ENCODE results near the gene CFAP74. TPM values are rescaled to one million over a fixed set of nuclear protein-coding genes. Genes with fewer than 3 reads are reported as not detected.
"Not testable (repeated sequence)": the region's sequence is repeated elsewhere in the genome, so short reads cannot be mapped to it uniquely, and the experiment has no call there.

Gene CFAP74
- total and polyA plus RNA-seq, 4 donors, result 0.36 TPM; not detected in 3

DNA sequence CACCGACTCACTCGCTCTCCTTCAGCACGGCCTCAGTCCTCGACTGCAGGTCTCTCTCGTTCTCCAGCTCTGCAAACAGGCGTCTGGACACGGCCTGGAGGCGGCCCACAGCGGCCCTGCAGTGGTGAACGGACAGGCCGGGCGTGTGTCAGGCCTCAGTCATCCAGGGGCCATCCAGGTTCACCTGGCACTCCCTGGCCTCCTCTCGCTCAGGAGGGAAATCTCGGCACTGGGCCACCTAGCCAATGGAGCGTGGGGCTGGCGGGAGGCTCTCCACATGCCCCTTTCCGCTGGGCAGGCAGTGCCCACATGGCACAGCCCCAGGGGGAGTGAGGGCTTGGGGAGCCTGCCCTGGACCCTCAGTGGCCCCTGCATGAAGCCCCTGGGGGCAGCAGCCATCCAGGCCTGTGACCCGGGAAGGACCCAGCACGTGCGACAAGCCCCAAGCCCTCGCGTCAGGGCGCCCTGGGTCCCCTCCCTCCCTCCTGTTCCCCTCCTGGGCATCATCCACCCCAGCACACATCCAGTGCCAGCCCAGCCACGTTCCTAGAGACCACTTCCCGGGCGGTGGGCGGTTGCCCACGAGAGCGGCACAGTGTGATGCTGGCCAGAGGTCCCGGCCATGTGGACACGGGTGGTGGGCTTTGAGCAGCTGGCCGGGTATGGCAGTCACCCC lies 18.1 kb downstream of the CFAP74 start:
- H3K4me1 ChIP-seq (ENCODE audit: control insufficient read depth in 1 of 2, insufficient read depth in 2 of 2, low read length in 2 of 2), result no peaks in the 10 kb centered on the region
- 77 to 81% methylated on average over 27 to 32 of the region's 32 CpGs for WGBS, 2 donors
- H3K36me3 ChIP-seq (ENCODE audit: control insufficient read depth in 1 of 2, insufficient read depth in 2 of 2, low read length in 1 of 2), result no peaks in the 10 kb centered on the region
- no peaks in the 10 kb centered on the region for H3K9me3 ChIP-seq (ENCODE audit: control insufficient read depth, low read length)
- ATAC-seq (ENCODE audit: low FRiP score) (no peak), DNase-seq (no peak)
- H3K4me3 ChIP-seq (ENCODE audit: low read length in 2 of 2), result no peak overlapping the region
- H3K27me3 ChIP-seq (ENCODE audit: control insufficient read depth in 1 of 2, insufficient read depth in 2 of 2, low read length in 1 of 2), result no peaks in the 10 kb centered on the region
- intact Hi-C loops (cut with DNase I), result no loop called here
- H3K27ac ChIP-seq (ENCODE audit: low read depth in 1 of 2, low read length in 2 of 2), result no peak overlapping the region

DNA sequence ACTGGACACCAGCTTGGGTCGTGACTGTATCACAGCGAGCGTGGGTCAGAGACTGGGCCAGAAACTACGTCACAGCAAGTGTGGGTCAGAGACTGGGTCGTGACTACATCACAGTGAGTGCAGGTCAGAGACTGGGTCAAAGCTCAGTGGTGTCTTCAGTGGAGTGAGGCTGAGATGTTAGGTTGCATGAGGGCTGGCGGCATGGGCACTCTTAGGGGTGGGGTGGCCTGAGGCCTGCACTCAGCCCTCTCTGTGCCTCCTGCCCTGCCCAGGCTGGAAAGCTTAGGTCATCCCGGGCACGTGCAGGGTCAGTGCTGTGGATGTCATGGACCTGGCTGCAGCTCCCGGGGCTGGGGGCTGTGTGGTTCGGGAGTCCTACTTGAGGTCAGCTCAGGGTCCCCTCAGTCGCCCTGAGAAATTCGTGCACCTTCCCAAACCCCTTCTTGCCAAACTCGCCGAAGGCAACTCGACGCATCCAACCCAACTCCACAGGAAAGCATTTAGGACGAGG lies 19.0 kb downstream of the CFAP74 start:
- intact Hi-C loops (cut with DNase I), result no loop called here
- H3K36me3 ChIP-seq (ENCODE audit: control insufficient read depth in 1 of 2, insufficient read depth in 2 of 2, low read length in 1 of 2), result no peaks in the 10 kb centered on the region
- H3K4me1 ChIP-seq (ENCODE audit: control insufficient read depth in 1 of 2, insufficient read depth in 2 of 2, low read length in 2 of 2), result no peaks in the 10 kb centered on the region
- ATAC-seq (ENCODE audit: low FRiP score) (no peak), DNase-seq (no peak)
- H3K27me3 ChIP-seq (ENCODE audit: control insufficient read depth in 1 of 2, insufficient read depth in 2 of 2, low read length in 1 of 2), result no peaks in the 10 kb centered on the region
- no peak overlapping the region for H3K27ac ChIP-seq (ENCODE audit: low read depth in 1 of 2, low read length in 2 of 2)
- no peaks in the 10 kb centered on the region for H3K9me3 ChIP-seq (ENCODE audit: control insufficient read depth, low read length)
- no peak overlapping the region for H3K4me3 ChIP-seq (ENCODE audit: low read length in 2 of 2)
- WGBS, 2 donors, result 83 to 85% methylated on average over 17 of the region's 17 CpGs

DNA sequence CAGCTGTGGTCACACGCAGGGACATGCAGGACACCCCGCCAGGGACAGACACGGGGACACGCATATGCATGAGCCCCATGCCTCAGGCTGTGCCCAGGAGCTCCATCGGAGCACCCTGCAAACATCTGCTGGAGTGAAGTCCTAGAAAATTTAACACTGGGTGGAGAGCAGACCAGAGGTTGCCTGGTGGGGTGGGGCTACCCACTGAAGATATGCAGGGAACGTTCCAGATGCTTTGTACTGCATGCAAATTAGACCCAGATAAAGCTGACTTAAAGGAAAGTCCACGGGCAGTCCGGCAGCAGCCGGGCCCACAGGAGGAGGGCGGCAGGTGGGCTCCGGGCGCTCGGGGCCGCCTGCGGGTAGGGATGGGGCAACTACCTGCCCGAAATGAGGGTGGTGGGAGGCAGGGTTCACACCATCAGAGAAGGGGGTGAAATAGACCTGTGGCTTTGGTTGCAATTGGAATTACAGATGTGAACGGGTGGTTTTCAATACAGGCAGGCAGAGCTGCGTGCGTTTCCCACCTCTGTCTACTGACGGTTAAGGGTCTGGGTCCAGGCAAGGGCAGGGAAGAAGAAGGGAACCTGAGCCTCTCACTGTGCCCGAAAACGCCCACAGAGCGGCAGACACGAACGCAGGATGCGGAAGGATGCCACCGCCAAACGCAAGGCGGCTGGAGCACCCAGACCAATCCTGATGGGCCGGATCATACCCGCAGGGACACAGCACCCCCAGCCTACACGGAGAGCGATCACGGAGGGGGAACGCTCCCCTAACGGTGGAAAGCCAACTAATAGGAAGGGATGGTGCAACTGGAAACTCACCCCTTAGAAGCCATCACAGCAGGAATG lies 21.0 kb downstream of the CFAP74 start:
- Histone ChIP-seq H3K9me3 (ENCODE audit: control insufficient read depth, low read length) (no peaks in the 10 kb centered on the region), H3K36me3 (ENCODE audit: control insufficient read depth in 1 of 2, insufficient read depth in 2 of 2, low read length in 1 of 2) (no peaks in the 10 kb centered on the region), H3K27ac (ENCODE audit: low read depth in 1 of 2, low read length in 2 of 2) (no peak overlapping the region), H3K4me3 (ENCODE audit: low read length in 2 of 2) (no peak overlapping the region), H3K4me1 (ENCODE audit: control insufficient read depth in 1 of 2, insufficient read depth in 2 of 2, low read length in 2 of 2) (no peaks in the 10 kb centered on the region), H3K27me3 (ENCODE audit: control insufficient read depth in 1 of 2, insufficient read depth in 2 of 2, low read length in 1 of 2) (no peaks in the 10 kb centered on the region)
- intact Hi-C loops (cut with DNase I), result no loop called here
- 89 to 91% methylated on average over 36 of the region's 36 CpGs for WGBS, 2 donors
- DNase-seq (no peak), ATAC-seq (ENCODE audit: low FRiP score) (no peak)

DNA sequence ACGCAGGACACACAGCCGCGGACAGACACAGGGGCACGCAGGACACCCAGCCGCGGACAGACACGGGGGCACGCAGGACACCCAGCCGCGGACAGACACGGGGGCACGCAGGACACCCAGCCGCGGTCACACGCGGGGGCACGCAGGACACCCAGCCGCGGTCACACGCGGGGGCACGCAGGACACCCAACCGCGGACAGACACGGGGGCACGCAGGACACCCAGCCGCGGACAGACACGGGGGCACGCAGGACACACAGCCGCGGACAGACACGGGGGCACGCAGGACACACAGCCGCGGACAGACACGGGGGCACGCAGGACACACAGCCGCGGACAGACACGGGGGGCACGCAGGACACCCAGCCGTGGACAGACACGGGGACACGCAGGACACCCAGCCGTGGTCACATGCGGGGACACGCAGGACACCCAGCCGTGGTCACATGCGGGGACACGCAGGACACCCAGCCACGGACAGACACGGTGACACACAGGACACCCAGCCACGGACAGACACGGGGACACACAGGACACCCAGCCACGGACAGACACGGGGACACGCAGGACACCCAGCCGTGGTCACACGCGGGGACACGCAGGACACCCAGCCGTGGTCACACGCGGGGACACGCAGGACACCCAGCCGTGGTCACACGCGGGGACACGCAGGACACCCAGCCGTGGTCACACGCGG lies 21.8 kb downstream of the CFAP74 start:
- DNase-seq; intact Hi-C loops (cut with DNase I); H3K27ac ChIP-seq (ENCODE audit: low read depth in 1 of 2, low read length in 2 of 2); H3K36me3 ChIP-seq (ENCODE audit: control insufficient read depth in 1 of 2, insufficient read depth in 2 of 2, low read length in 1 of 2); H3K9me3 ChIP-seq (ENCODE audit: control insufficient read depth, low read length); H3K27me3 ChIP-seq (ENCODE audit: control insufficient read depth in 1 of 2, insufficient read depth in 2 of 2, low read length in 1 of 2); ATAC-seq (ENCODE audit: low FRiP score); H3K4me1 ChIP-seq (ENCODE audit: control insufficient read depth in 1 of 2, insufficient read depth in 2 of 2, low read length in 2 of 2); H3K4me3 ChIP-seq (ENCODE audit: low read length in 2 of 2): not testable (repeated sequence)
- 97 to 98% methylated on average over 62 to 72 of the region's 73 CpGs for WGBS, 2 donors

DNA sequence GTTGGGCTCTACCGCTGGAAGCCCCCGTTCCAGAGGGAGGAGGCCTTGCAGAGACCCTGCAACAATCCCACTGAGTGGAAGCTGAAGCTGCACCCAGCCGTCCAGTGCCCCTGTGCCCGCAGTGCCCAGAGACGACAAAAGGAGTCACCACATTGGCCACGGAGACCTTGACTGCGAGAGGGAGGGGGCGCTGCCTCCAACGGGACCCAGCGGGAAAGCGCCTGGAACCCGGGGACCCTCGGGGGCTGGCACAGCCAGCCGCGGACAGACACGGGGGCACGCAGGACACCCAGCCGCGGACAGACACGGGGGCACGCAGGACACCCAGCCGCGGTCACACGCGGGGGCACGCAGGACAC lies 22.5 kb downstream of the CFAP74 start:
- intact Hi-C loops (cut with DNase I), result no loop called here
- no peaks in the 10 kb centered on the region for H3K9me3 ChIP-seq (ENCODE audit: control insufficient read depth, low read length)
- H3K4me1 ChIP-seq (ENCODE audit: control insufficient read depth in 1 of 2, insufficient read depth in 2 of 2, low read length in 2 of 2), result no peaks in the 10 kb centered on the region
- DNase-seq (no peak), ATAC-seq (ENCODE audit: low FRiP score) (no peak)
- H3K4me3 ChIP-seq (ENCODE audit: low read length in 2 of 2), result no peak overlapping the region
- H3K27me3 ChIP-seq (ENCODE audit: control insufficient read depth in 1 of 2, insufficient read depth in 2 of 2, low read length in 1 of 2), result no peaks in the 10 kb centered on the region
- 96% methylated on average over 26 of the region's 26 CpGs for WGBS, 2 donors
- no peaks in the 10 kb centered on the region for H3K36me3 ChIP-seq (ENCODE audit: control insufficient read depth in 1 of 2, insufficient read depth in 2 of 2, low read length in 1 of 2)
- H3K27ac ChIP-seq (ENCODE audit: low read depth in 1 of 2, low read length in 2 of 2), result no peak overlapping the region

DNA sequence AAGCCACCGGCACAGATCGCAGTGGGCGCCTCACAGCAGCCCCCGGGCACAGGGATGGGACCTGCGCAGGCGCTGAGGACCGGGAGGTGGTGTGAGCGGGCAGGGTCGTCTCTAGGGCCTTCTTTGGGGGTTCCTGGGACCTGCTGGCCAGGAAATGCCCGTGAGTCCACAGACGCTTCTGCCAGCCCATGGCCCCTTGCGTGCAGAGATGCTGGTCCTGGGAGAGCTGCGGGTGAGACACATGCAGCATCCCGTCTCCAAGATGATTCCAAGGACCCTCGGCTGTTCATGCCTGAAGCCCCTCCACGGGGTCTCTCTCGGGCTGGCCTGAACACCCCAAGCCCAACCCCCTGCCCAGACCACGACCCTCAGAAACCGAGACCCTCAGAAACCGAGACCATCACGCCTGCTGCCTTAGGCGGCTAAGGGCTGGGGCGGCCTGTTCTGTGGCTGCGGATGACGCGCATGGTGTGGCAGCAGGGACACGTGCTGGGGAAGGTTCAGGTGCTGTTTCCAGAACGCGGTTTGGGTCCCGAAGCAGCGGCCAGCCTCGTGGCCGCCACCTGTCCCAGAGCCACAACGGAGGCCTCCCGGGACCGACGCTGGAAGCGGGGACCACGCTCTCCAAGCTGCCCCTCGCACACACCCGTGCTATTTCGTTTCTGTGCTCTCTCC lies 23.0 kb downstream of the CFAP74 start:
- Histone ChIP-seq H3K9me3 (ENCODE audit: control insufficient read depth, low read length) (no peaks in the 10 kb centered on the region), H3K27ac (ENCODE audit: low read depth in 1 of 2, low read length in 2 of 2) (no peak overlapping the region), H3K36me3 (ENCODE audit: control insufficient read depth in 1 of 2, insufficient read depth in 2 of 2, low read length in 1 of 2) (no peaks in the 10 kb centered on the region), H3K27me3 (ENCODE audit: control insufficient read depth in 1 of 2, insufficient read depth in 2 of 2, low read length in 1 of 2) (no peaks in the 10 kb centered on the region), H3K4me3 (ENCODE audit: low read length in 2 of 2) (no peak overlapping the region), H3K4me1 (ENCODE audit: control insufficient read depth in 1 of 2, insufficient read depth in 2 of 2, low read length in 2 of 2) (no peaks in the 10 kb centered on the region)
- DNase-seq, result no peak
- no peak for ATAC-seq (ENCODE audit: low FRiP score)
- 92 to 93% methylated on average over 42 of the region's 42 CpGs for WGBS, 2 donors
- intact Hi-C loops (cut with DNase I), result no loop called here

DNA sequence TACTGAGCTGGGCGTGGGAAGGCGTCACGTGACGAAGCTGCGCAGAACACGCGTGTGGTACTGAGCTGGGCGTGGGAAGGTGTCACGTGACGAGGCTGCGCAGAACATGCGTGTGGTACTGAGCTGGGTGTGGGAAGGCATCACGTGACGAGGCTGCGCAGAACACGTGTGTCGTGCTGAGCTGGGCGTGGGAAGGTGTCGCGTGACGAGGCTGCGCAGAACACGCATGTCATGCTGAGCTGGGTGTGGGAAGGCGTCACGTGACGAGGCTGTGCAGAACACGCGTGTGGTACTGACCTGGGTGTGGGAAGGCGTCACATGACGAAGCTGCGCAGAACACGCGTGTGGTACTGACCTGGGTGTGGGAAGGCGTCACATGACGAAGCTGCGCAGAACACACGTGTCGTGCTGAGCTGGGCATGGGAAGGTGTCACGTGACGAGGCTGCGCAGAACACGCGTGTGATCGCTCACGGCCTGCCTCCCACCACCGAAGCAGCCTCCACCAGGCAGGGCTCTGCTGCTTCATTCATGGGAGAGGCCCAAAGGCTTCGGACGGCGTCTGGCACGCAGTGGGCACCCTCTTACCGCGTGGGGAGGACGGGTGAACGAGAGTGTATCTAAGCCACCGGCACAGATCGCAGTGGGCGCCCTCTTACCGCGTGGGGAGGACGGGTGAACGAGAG lies 24.0 kb downstream of the CFAP74 start:
- intact Hi-C loops (cut with DNase I), result no loop called here
- Histone ChIP-seq H3K4me3 (ENCODE audit: low read length in 2 of 2) (no peak overlapping the region), H3K4me1 (ENCODE audit: control insufficient read depth in 1 of 2, insufficient read depth in 2 of 2, low read length in 2 of 2) (no peaks in the 10 kb centered on the region), H3K36me3 (ENCODE audit: control insufficient read depth in 1 of 2, insufficient read depth in 2 of 2, low read length in 1 of 2) (no peaks in the 10 kb centered on the region), H3K27ac (ENCODE audit: low read depth in 1 of 2, low read length in 2 of 2) (no peak overlapping the region), H3K9me3 (ENCODE audit: control insufficient read depth, low read length) (no peaks in the 10 kb centered on the region), H3K27me3 (ENCODE audit: control insufficient read depth in 1 of 2, insufficient read depth in 2 of 2, low read length in 1 of 2) (no peaks in the 10 kb centered on the region)
- ATAC-seq (ENCODE audit: low FRiP score), result no peak
- DNase-seq, result no peak
- 96% methylated on average over 61 of the region's 61 CpGs for WGBS, 2 donors

Data from aorta (tissue), 5 donors.